ENCODE measurements around the gene FLNB. TPM values are rescaled to one million over a fixed set of nuclear protein-coding genes. Genes with fewer than 3 reads are reported as not detected.

Gene FLNB
- total RNA-seq, 1 donor from 2014 or later: 521 TPM

DNA sequence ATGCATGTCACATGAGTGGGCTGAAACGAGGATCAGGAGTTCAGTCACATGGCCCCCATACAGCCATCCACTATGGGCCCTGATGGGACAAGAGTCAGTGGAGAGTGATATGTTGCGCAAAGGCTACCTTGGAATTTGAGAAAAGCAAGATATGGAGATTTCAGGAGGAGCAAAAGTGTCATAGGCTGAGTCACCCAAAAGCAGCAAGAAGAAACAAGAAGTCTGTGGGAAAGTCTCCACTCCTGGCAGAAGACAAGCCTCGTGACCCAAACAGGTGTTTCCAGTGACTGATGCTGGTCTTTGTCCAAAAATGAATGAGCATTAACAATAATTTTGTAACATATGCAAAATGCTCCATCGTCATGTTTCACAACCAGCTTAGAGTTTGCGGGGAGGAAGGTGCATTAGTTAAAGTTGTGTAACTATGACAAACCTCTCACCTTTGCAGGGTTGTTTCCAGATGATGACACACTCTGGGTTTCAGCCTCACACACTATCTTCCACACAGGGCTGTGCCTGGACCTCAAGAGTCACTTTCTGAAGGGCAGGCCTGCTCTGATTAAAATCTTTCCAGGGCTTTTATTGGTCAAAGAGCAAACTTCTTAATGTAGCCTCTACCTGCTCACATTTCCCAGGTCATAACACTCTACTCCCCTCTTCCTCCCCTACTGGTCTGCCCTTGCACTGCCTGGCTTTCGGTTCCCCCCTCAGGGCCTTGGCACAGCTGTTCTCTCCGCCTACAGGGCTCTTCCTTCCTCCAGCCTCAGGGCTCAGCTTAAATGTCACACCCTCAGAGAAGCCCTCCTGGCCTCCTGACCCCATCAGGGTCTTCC is 206.5 kb downstream of the FLNB start:
- no peak overlapping the region for H3K27ac ChIP-seq (ENCODE audit: low read depth, low read length)
- no peak for TF ChIP-seq EZH2 (IDR thresholded peaks at IDR 0.05; ENCODE audit: insufficient read depth, low read length)
- TF ChIP-seq, protein P1, sequence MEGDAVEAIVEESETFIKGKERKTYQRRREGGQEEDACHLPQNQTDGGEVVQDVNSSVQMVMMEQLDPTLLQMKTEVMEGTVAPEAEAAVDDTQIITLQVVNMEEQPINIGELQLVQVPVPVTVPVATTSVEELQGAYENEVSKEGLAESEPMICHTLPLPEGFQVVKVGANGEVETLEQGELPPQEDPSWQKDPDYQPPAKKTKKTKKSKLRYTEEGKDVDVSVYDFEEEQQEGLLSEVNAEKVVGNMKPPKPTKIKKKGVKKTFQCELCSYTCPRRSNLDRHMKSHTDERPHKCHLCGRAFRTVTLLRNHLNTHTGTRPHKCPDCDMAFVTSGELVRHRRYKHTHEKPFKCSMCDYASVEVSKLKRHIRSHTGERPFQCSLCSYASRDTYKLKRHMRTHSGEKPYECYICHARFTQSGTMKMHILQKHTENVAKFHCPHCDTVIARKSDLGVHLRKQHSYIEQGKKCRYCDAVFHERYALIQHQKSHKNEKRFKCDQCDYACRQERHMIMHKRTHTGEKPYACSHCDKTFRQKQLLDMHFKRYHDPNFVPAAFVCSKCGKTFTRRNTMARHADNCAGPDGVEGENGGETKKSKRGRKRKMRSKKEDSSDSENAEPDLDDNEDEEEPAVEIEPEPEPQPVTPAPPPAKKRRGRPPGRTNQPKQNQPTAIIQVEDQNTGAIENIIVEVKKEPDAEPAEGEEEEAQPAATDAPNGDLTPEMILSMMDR (IDR thresholded peaks at IDR 0.05; ENCODE audit: insufficient read depth, low read depth, low read length): no peak
- H3K36me3 ChIP-seq (ENCODE audit: insufficient read depth, low read length): no peaks in the 10 kb centered on the region
- Mint-ChIP-seq H3K4me3 (ENCODE audit: unreplicated experiment) (no peak overlapping the region), H3K36me3 (ENCODE audit: low read depth, unreplicated experiment) (no peaks in the 10 kb centered on the region), H3K4me1 (ENCODE audit: low read depth, unreplicated experiment) (peaks cover 7% of the 10 kb centered on the region), H3K9me3 (ENCODE audit: unreplicated experiment) (peaks cover 3% of the 10 kb centered on the region), H3K27me3 (ENCODE audit: low read depth, unreplicated experiment) (peaks cover 50% of the 10 kb centered on the region), H3K27ac (ENCODE audit: unreplicated experiment) (no peak overlapping the region)
- H3K79me2 ChIP-seq (ENCODE audit: insufficient read depth, low read length): no peaks in the 10 kb centered on the region
- FAIRE-seq (no peak), DNase-seq (ENCODE audit: low read depth) (no peak)
- no peak overlapping the region for H2AFZ ChIP-seq (ENCODE audit: low read depth, low read length)
- no peak overlapping the region for H3K4me2 ChIP-seq (ENCODE audit: low read length)
- no peak overlapping the region for H3K4me3 ChIP-seq (ENCODE audit: insufficient read depth, low read depth, low read length)
- H3K9me3 ChIP-seq (ENCODE audit: insufficient read depth, low read depth, low read length): no peaks in the 10 kb centered on the region
- H4K20me1 ChIP-seq (ENCODE audit: insufficient read depth, low read length): no peaks in the 10 kb centered on the region
- no peak overlapping the region for H3K9ac ChIP-seq (ENCODE audit: low read length)
- H3K4me1 ChIP-seq (ENCODE audit: insufficient read depth, low read length): peaks cover 6% of the 10 kb centered on the region
- peaks cover 15% of the 10 kb centered on the region for H3K27me3 ChIP-seq (ENCODE audit: insufficient read depth, low read length)

DNA sequence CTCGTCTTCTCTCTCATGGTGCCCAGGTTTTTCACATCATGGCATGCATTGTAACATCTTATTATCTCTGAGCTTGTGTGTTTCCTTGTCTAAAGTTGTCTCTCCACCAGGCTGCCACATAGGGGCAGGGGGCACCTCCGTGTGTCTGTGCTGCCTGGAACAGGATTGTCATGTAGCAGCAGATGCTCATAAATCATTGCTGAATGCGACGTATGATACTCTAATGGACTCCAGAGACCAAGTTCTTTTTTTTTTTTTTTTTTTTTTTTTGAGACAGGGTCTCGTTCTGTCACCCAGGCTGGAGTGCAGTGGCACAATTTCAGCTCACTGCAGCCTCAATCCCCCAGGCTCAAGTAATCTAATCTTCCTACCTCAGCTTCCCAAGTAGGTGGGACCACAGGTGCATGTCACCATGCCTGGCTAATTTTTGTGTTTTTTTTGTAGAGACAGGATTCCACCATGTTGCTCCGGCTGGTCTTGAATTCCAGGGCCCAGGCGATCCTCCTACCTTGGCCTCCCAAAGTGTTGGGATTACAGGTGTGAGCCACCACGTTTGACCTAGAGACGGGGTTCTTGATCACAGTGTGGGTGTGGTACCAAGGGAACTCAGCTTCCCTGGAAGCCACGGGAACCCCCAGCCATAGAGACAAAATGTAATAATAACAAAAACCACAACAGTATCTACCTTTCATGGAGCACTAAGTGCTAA is 207.2 kb downstream of the FLNB start:
- Mint-ChIP-seq H3K36me3 (ENCODE audit: low read depth, unreplicated experiment) (no peaks in the 10 kb centered on the region), H3K27ac (ENCODE audit: unreplicated experiment) (no peak overlapping the region), H3K27me3 (ENCODE audit: low read depth, unreplicated experiment) (peaks cover 48% of the 10 kb centered on the region), H3K9me3 (ENCODE audit: unreplicated experiment) (peaks cover 7% of the 10 kb centered on the region), H3K4me3 (ENCODE audit: unreplicated experiment) (no peak overlapping the region), H3K4me1 (ENCODE audit: low read depth, unreplicated experiment) (peaks cover 7% of the 10 kb centered on the region)
- no peak overlapping the region for H3K9ac ChIP-seq (ENCODE audit: low read length)
- H3K36me3 ChIP-seq (ENCODE audit: insufficient read depth, low read length): no peaks in the 10 kb centered on the region
- no peak overlapping the region for H3K4me2 ChIP-seq (ENCODE audit: low read length)
- H3K79me2 ChIP-seq (ENCODE audit: insufficient read depth, low read length): no peaks in the 10 kb centered on the region
- no peaks in the 10 kb centered on the region for H3K9me3 ChIP-seq (ENCODE audit: insufficient read depth, low read depth, low read length)
- TF ChIP-seq, protein P1 (IDR thresholded peaks at IDR 0.05; ENCODE audit: insufficient read depth, low read depth, low read length): no peak
- TF ChIP-seq EZH2 (IDR thresholded peaks at IDR 0.05; ENCODE audit: insufficient read depth, low read length): no peak
- H4K20me1 ChIP-seq (ENCODE audit: insufficient read depth, low read length): no peaks in the 10 kb centered on the region
- H3K27ac ChIP-seq (ENCODE audit: low read depth, low read length): no peak overlapping the region
- H3K4me3 ChIP-seq (ENCODE audit: insufficient read depth, low read depth, low read length): no peak overlapping the region
- DNase-seq (ENCODE audit: low read depth) (no peak), FAIRE-seq (no peak)
- H2AFZ ChIP-seq (ENCODE audit: low read depth, low read length): no peak overlapping the region
- H3K4me1 ChIP-seq (ENCODE audit: insufficient read depth, low read length): peaks cover 6% of the 10 kb centered on the region
- H3K27me3 ChIP-seq (ENCODE audit: insufficient read depth, low read length): peaks cover 15% of the 10 kb centered on the region
